ENCODE measurements around the gene ZCWPW1.

The ZCWPW1 gene

DNA sequence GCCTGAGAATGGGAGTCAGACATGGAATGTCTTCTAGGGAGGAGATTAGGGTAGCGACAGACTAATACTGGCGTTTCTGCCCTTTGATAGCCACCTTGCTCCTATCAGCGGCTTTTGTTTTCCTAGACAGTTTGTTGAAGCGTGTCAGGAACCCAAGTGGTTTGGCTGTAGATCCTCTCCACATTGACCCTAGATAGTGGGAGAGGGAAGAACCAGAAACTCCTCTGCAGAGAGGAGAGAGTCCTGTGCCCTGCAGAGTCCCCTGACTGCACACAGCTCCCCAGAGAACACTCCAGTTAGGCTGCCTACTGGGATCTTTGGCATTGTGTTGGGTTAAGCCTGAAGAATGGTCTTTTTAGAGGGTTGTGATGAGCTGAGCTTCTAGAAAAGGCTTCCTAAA is 3.5 kb upstream of the ZCWPW1 start:
- DNase-seq (ENCODE audit: low spot score), result peak; percentile 30

DNA sequence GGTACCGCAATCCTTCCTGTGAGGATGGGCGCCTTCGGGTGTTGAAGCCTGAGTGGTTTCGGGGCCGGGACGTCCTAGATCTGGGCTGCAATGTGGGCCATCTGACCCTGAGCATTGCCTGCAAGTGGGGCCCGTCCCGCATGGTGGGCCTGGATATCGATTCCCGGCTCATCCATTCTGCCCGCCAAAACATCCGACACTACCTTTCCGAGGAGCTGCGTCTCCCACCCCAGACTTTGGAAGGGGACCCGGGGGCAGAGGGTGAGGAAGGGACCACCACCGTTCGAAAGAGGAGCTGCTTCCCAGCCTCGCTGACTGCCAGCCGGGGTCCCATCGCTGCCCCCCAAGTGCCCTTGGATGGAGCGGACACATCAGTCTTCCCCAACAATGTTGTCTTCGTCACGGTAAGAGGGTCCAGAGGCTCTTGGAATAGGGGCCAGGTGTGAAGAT is 2.8 kb upstream of the ZCWPW1 start:
- DNase-seq (ENCODE audit: low spot score), result no peak

DNA sequence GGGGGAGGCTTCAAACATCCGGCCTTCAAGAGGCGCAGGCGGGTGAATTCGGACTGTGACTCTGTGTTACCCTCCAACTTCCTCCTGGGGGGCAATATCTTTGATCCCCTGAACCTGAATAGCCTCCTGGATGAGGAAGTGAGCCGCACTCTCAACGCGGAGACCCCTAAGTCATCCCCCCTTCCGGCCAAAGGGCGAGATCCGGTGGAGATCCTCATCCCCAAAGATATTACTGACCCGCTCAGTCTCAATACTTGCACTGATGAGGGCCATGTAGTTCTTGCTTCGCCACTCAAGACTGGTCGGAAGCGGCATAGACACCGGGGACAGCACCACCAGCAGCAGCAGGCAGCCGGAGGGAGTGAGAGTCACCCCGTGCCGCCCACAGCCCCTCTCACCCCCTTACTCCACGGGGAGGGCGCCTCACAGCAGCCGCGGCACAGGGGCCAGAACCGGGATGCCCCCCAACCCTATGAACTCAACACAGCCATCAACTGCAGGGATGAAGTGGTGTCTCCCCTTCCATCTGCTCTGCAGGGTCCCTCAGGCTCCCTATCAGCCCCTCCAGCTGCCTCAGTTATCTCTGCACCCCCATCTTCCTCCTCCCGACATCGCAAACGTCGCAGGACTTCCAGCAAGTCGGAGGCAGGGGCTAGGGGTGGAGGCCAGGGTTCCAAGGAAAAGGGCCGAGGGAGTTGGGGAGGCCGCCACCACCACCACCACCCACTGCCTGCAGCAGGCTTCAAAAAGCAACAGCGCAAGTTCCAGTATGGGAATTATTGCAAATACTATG is 2.2 kb upstream of the ZCWPW1 start:
- DNase-seq (ENCODE audit: low spot score), result peak; percentile 64

DNA sequence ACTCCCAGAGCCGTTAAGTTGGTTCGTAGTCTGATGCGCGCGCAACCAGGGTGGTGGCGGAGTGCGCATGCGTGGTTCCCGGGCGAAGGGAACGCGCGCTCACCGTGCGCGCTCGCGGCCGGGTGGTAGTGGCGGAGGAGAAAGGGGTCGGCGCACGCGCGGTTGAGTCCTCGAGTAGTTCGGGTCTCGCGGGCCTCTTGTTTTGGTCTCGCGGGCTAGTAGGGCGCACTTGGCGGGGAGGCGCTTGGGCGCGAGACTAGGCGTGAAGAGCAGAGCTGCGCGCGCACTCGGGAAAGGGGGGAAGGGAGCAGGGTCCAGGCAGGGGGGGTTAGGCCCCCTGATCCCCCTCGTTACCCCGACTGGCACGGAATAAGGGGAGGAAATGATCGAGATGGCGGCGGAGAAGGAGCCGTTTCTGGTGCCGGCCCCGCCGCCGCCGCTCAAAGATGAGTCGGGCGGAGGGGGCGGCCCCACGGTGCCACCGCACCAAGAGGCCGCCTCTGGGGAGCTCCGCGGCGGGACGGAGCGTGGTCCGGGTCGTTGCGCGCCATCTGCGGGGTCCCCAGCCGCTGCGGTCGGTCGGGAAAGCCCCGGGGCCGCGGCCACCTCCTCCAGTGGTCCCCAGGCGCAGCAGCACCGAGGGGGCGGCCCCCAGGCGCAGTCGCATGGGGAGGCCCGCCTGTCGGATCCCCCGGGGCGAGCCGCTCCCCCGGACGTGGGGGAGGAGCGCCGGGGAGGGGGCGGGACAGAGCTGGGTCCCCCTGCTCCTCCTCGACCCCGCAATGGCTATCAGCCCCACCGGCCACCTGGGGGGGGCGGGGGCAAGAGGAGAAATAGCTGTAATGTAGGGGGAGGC is 1.4 kb upstream of the ZCWPW1 start, which contains the start of gene MEPCE:
Gene MEPCE (plus strand): TSS at position 195 of the 856 bp plus-strand sequence. CDS start 188 bp downstream, at position 383.
- peak; percentile 95 for DNase-seq (ENCODE audit: low spot score)

DNA sequence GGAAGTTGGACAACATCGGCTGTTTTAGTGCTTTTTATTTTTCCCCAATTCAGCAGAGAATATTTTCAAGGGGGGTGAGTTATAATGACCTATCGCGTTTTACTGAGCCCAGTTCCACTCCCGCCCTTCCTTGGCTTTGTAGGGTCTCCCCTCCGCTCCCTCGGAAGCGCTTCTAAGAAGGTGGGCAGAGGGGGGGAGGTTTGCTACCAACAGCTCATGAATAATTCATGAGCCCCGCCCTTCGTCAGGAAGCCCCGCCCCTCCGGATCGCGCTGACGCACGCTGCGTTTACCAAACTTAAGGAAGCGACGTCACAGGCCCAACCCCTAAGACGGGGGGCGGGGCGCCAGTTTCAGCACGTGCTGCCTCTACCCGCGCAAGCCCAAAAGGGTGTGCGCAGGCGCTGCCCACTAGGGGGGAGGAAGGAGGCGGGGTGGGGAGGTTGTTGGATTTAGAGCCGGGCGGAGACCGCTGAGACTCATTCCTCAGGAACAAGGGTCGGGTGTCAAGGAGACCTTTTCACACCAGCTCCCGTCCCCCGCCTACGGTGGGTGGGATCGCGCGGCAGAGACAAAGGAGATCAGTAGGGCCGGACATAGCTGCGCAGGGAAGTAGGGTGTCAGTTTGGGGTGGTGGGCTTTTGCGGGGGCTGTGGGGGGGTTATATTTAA is 599 bp upstream of the ZCWPW1 start:
- DNase-seq (ENCODE audit: low spot score), result peak; percentile 100

DNA sequence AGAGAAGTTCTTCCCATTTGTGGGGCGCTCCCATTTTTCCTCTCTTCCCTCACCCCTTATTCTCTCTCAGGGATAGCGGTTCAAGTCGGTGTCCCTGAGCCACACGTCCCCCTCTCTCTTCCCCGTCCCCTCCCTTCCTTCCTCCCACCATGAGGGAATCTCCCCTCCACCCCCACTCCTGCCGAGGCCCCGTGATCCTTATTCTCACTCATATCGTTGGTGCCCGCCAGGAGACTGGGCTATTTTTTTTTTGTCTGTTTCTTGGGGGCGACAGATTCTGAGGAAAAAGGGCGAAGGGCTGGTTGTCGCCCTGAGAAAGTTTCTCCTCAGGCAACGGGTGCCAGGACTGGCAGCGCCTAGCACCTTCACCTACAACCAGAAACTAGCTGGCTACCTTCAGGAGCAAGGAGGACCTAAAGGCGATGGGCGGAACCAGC is 723 bp downstream of the ZCWPW1 start:
- no peak for DNase-seq (ENCODE audit: low spot score)

DNA sequence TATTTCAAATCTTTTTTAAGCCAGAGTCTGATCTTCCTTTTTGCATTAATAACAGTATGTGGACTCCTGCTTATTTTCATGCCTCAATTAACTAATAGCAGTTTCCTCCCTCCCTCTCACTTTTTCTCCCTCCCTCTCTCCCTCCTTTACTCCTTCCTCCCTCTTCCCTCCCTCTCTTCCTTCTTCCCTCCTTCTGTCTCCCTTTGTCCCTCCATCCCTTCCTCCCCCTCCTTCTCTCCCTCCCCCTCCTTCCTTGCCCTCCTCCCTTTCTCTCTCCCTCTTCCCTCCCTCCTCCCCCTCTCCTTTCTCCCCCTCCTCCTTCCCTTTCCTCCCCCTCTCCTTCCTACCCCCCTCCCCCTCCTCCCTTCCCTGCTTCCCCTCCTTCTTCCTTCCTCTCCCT is 2.0 kb downstream of the ZCWPW1 start:
- DNase-seq (ENCODE audit: low spot score), result no peak

DNA sequence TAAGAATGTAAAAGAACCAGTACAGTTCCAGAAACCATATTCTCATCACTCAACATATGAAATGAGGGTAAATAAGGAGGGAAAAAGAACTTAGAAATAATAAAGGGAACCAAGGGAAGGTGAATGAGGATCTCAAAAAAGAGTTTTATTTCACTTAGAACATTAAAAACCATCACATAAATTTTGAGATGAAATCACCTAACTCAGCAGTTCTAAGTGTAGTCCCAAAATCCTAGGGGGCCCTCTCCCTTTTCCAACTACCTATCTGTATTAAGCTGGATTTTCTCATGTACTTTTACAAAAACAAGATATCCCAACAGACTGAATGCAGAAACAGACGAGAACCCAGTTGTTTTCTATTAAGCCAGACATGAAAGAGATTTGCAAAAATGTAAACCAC is 3.2 kb downstream of the ZCWPW1 start:
- DNase-seq (ENCODE audit: low spot score), result no peak

DNA sequence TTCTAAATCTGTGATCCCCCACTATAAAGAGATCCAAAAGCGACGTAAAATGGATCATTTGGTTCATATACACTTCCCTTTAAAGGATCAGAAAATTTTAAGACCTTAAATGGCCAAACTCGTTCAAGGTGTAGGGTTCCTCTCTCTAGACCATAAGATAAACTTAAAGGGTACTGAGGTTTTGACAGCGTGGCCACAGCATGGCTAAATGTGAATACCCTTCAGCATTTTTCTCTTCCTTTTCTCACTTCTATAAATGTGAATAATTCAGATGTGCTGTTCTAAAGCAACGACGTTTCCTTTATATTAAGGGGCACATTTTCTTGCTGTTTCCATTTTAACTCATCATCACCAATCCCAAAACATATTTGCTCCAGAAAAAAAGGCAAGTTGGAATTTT is 5.2 kb downstream of the ZCWPW1 start:
- no peak for DNase-seq (ENCODE audit: low spot score)

DNA sequence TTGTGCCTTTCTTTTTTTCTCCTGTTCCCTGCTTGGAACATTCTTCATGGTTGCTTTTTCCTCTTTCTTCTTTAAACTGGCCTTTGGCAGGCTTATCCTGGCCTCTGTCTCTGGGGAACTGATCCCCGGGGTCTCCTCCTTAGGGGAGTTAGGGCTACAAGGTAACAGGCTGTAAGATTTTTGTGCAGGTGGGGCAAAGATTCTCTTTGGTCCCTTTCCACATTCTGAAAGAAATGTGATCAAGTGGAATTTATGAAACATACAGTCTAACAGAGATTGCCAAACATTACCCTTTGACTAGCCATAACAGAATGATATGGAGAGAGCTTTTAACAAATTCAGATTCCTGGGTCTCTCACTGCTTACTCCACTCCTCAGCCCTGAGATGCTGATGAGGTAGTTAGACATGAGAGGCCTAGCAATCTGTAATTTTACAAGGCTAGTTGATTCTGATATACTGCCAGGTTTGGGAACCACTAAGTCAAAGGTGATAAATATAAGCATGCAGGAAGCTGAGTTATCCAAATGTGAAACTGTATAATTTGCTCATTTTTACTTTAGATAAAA is 8.8 kb downstream of the ZCWPW1 start:
- DNase-seq (ENCODE audit: low spot score), result no peak

DNA sequence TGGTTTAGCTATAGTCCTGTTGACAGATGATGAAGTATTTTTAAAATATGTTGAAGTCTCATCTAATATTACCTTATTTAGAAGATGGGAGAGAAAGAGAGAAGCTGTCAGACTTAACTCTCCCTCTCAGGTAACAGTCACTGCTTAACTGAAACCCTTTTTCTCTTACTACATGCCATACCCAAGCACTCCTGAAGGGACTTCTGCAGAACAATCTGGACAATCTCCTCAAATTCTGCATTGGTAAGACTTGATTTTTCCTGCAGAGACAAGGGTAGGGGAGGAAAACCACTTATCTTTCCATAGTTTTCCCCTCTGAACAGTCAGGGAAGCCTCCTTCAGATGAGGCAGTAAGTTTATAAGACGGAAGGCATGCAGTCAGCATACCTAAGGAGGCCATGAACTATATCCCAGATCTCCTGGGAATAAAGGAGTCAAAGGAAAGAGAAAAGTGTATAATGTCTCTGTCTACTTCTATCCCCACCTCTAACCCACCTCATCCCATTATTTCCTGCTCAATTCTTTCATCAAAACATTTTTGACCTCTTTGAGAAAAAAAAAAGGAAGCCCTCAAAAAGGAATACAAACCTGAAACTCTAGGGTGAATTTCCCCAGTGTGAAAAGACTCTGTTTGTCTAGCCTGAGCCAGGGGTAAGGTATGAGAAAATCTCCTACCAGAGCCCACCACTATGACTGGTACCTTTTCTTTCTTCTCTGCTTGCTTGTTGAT is 9.4 kb downstream of the ZCWPW1 start:
- no peak for DNase-seq (ENCODE audit: low spot score)

DNA sequence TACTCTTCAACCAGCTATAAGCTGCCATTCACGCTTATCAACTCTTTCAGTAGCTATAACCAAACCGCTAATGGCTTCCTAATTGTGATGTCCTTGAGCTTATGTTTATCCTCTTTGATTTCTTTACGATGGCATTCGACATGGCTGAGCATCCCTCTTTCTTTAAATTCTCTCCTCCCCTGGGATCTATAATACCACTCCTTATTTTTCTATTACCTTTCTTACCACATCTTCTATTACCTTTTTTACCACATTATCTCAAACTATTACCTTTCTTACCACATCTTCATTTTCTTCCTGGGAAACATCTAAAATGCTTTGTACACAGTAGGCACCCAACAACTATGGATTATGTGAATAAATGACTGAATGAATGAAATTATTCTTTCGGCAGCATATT is 13.1 kb downstream of the ZCWPW1 start:
- no peak for DNase-seq (ENCODE audit: low spot score)

DNA sequence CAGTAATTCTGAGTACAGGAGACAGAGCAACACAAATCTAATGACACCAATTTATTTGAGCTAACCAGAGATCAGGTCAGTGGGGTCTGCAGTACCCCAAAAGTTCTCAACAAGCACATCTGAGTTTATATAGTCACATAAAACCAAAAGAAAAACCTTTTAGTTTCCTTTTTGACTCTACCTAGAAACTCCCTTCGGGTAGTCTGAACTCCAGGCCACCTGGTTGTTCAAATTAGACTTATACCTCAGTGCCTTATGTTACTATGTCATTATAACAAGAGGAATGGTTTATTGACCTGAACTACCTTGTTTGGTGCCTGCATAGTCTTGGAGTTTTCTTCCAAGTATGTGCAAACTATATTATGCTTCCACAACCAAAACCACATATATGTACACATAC is 14.6 kb downstream of the ZCWPW1 start:
- no peak for DNase-seq (ENCODE audit: low spot score)

DNA sequence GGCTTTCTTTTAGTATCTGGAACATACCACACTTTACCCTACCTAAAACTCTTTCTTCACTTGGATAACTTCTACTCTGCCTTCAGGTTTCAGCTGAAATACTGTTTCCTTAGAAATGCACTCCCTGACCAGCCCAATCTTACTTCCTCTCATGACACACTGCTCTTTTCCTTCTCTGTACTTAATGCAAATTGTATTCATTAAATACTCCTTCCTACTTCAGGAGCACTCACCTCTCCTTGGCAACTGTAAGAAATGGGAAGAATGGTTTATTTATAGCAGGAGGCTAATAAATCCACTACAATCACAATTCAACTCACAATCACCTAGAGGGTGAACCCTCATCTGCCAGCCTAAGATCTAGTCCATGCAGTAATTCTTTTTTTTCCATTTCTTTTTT is 15.2 kb downstream of the ZCWPW1 start:
- no peak for DNase-seq (ENCODE audit: low spot score)

DNA sequence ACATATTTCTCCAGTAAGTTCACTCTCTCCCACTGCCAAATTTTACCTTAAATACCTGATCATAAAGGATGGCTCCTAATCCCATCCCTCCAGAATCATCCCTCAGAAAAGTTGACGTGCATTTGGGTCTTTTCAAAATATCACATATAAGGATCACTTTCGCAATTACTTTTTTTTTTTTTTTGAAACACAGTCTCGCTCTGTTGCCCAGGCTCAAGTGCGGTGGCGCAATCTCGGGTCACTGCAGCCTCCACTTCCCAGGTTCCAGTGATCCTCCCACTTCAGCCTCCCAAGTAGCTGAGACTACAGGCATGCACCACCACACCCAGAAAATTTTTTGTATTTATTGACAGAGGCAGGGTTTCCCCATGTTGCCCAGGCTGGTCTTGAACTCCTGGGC is 17.4 kb downstream of the ZCWPW1 start:
- no peak for DNase-seq (ENCODE audit: low spot score)

DNA sequence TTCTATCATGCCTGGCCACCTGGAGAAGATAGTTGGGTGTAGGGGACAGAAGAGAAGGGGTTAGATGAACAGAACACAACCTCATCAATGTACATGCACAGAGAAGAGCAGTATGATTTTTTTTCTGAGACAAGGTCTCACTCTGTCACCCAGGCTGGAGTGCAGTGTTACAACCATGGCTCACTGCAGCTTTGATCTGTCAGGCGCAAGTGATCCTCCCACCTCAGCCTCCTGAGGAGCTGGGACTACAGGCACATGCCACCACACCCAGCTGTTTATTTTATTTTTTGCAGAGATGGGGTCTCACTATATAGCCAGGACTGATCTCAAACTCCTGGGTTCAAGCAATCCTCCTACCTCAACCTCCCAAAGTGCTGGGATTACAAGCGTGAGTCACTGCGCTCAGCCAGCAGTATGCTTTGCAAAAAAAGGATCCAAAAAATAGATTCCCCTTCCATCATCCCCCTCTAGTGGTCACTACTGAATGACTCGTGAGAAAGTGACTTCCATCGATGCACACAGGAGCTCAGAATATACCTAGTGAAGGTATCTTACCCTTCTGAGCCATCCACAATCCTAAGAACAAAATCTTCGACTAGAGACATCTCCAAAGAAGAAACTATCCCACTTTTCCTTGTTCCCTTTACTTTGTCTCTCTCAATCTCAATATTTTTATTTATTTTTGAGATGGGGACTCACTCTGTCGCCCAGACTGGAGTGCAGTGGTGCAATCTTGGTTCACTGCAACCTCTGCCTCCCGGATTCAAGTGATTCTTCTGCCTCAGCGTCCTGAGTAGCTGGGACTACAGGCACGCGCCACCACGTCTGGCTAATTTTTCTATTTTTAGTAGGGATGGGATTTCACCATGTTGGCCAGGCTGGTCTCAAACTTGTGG is 21.0 kb downstream of the ZCWPW1 start:
- peak; percentile 62 for DNase-seq (ENCODE audit: low spot score)

DNA sequence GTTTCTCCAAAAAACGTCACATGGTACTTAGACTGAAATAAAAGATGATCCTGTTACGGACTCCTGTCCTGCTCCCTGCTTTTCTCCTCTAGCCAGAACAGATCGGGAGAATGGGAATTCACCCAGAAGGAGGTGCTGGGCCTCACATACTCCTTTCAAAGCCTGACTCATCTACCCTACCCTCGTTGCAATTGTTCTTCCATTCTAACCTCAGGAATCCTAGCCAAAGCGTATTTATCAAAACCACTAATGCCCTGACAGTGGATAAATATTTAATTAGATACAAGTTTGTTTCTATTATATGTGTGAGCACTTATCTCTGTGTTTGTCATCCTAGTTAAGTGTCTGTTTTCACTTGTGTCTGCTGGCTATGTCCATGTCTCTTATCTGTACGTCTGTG is 21.7 kb downstream of the ZCWPW1 start:
- no peak for DNase-seq (ENCODE audit: low spot score)

DNA sequence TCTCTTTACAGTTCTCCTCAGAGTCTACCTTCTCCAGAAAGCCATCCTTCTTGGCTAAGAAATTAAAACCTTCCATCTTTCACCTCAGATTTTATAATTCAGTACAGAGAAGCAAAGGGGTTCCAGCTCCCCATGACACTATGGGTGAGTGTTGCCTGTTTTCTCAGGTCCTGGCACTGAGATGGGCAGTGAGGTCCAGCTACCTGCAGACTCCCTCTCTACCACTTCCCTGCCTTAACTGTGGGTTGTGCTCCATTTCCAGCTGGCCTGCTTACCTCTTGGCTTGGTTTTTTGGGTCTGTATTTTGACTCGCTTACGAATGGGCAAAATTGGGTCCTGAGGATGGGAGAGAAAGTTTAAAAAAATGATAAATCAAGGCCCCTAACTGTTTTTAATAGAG is 26.3 kb downstream of the ZCWPW1 start:
- DNase-seq (ENCODE audit: low spot score), result no peak

DNA sequence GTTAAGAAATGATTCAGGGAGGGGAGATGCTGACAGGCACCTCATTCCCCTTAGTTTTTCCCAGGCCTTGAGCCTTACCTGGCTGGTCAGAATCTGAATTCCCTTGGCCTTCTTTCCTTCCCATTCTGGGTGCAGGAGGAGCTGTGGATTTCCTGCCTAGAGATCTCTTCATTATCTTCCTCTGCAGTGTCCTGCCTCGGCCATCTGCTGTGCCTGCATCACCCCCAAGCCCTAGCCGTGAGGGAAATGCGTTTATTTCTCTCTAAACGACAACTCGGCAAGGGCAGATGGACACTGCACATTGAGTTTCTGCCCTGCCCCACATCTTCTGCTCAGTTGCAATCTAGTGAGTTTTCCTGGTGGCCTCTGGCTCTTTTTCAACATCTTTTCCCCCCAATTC is 26.7 kb downstream of the ZCWPW1 start:
- no peak for DNase-seq (ENCODE audit: low spot score)

DNA sequence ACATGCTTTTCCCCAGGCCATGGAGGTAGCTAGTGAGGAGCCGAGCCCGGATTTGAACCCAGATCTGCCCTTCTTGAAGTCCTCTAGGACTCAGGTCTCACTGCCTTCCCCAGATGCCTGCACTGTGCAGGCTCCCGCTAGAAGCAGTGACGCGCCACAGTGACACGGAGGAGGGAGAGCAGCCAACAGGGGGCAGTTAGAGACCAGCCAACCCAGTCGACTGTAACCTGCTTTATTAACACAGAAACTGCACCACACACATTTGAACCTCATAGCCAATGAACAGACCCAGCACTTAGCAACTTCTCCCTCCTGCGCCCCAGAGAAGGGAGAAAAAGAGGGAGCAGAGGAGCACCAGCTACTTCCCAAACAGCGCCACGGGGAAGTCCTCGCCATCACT is 27.8 kb downstream of the ZCWPW1 start:
- DNase-seq (ENCODE audit: low spot score), result peak; percentile 51

DNA sequence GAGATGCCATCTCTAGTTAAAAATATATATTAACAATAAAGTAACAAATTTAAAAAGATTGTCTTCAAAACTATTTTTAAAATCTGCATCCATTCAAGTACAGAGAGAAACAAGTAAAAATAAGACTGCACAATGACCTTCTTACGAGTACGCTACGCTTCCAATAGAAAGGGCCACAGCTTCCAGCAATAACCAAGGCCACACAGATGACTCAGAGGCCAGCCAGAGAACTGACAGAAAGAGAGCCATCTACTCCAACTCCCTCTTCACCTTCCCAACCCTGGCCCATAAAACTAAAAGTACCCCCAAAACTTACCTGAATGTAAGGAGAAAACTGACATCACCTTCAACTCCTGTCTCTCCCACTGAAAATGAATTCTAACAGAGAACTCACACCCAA is 28.5 kb downstream of the ZCWPW1 start:
- DNase-seq (ENCODE audit: low spot score), result no peak
